NCI-H2029 (cell line): ENCODE data around the gene BZW2.

Experiments used
- DNase-seq: peaks from one replicate; lab custom pipeline; 2025; lab: John Stamatoyannopoulos, UW

BZW2 gene

DNA sequence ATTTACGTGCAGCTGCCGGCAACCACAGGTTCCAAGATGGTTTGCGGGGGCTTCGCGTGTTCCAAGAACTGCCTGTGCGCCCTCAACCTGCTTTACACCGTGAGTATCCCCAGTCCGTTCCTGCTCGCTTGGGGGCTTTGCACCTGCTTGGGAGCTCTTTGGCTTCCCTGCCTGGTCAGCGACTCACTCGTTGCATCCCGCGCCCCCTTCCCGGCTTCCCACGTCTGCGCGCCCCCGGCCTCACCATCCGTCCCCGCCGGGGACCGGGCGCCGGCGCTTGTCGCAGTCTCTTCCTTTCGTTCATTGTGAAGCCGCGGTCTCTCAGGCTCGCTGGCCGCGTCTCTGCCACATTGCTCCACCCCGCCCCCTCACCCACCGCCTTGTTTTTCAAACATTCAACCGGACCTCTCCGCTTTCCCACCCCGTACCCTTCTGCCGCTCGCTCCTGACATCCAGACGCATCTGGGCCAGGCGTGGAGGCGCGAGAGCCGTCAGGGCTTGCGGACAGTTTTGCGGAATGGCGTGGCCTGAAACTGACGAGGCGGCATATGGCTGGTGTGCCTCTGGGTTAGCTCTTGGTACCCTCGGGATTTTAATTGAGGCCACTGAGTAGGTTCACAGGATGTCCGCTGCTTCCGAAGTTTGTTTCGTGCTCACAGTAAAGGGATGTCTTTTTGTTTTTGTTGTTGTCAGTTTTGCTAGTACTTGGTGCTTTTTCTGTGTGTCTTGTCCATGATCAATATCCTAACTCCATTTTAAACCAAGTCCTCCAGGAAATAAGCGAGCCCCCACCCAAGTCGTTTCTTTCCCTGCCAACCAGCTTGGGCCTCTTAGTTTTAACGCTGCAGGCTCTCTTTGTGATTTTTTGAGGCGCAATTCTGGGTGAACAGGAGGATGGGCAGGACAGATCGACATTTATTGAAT lies 108.2 kb downstream of the BZW2 start:
- no peak for DNase-seq

DNA sequence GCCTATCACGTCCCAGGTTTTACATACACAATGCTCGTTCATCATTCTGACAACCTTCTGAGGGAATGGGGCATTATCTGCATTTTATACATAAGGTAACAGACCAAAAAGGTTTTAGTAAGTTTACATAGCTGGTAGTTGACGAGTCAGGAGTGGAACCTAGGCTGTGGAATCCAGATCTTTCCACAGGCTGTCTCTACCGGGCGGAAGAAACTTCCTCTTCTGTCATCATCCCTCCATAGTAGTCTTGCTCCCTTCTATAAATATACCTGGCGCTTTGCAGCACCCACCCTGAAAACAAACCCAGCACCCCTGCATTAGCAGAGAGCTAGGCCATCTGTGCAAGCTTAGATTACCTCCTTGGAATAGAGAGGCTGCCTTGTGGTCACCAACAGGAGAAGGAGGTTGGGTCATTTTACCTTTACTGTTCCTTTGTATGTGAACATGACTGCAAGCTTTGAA lies 108.9 kb downstream of the BZW2 start:
- no peak for DNase-seq

GRCh38 chr7:16755397-16755796 lies 109.4 kb downstream of the BZW2 start:
- DNase-seq = no peak
